GM12872 (cell line): Measurements from ENCODE around the gene SEZ6.

Source experiments
- CTCF ChIP-seq: IDR thresholded peaks from 3 replicates; pipeline ENCODE4 v1.5.1; 2011; ENCODE audit warnings: low read depth, mild to moderate bottlenecking, low read length, moderate library complexity; ENCODE audit not compliant: insufficient read depth

The SEZ6 gene

GRCh38 chr17:28972437-28972836, 33.4 kb downstream of the SEZ6 start:
- TF ChIP-seq CTCF, result no peak

- no peak for TF ChIP-seq CTCF
Measured at GRCh38 chr17:28970879-28971278, 35.0 kb downstream of the SEZ6 start.

GRCh38 chr17:28969706-28970393, 36.0 kb downstream of the SEZ6 start:
- TF ChIP-seq CTCF, result no peak

- no peak for TF ChIP-seq CTCF
Measured at GRCh38 chr17:28968914-28969295, 36.9 kb downstream of the SEZ6 start.

GRCh38 chr17:28968231-28968913, 37.5 kb downstream of the SEZ6 start:
- TF ChIP-seq CTCF, result no peak

- no peak for TF ChIP-seq CTCF
Measured at GRCh38 chr17:28967221-28968135, 38.4 kb downstream of the SEZ6 start.

GRCh38 chr17:28963841-28964240, 42.0 kb downstream of the SEZ6 start:
- TF ChIP-seq CTCF, result no peak
